ENCODE measurements around the gene ITGA2. TPM values are rescaled to one million over a fixed set of nuclear protein-coding genes. Genes with fewer than 3 reads are reported as not detected.

ITGA2 gene
- total and polyA plus RNA-seq, 2 of the 8 experiments (the other 6 are each of a cell fraction or from before 2014, with no cell fraction given) = 1.4 to 7.7 TPM

GRCh38 chr5:53001541-53001940 is 12.4 kb downstream of the ITGA2 start:
- CTCF ChIA-PET (ENCODE audit: partially characterized antibody) = no interaction called here
- TF ChIP-seq EP300 (IDR thresholded peaks at IDR 0.05; ENCODE audit: borderline replicate concordance in 1 of 2, low read depth in 2 of 2, low read length in 2 of 2) (no peak), KDM1A (IDR thresholded peaks at IDR 0.05; ENCODE audit: borderline replicate concordance, low read length) (no peak), ATF3 (IDR thresholded peaks at IDR 0.05; ENCODE audit: insufficient read depth, low read depth, low read length) (no peak), SIN3A (conservative IDR thresholded peaks at IDR 0.05 in 1 of 2, IDR thresholded peaks at IDR 0.05 in 1 of 2; ENCODE audit: low read depth in 1 of 2, low read length in 2 of 2) (no peak), RNF2 (IDR thresholded peaks at IDR 0.05; ENCODE audit: borderline replicate concordance, low read depth, low read length, missing control alignments, poor library complexity, severe bottlenecking) (no peak), EZH2 (IDR thresholded peaks at IDR 0.05; ENCODE audit: low read depth, low read length, severe bottlenecking) (no peak), CREB1 (IDR thresholded peaks at IDR 0.05) (no peak), SP2 (IDR thresholded peaks at IDR 0.05; ENCODE audit: low read length) (no peak), RFX5 (IDR thresholded peaks at IDR 0.05; ENCODE audit: borderline replicate concordance, low read depth, low read length) (no peak), BCL11A (IDR thresholded peaks at IDR 0.05; ENCODE audit: low read depth in 2 of 2, low read length in 2 of 2) (no peak), TAF1 (IDR thresholded peaks at IDR 0.05; ENCODE audit: low read depth, low read length) (no peak), GTF2F1 (IDR thresholded peaks at IDR 0.05; ENCODE audit: borderline replicate concordance, low read depth, low read length) (no peak), JUN (IDR thresholded peaks at IDR 0.05; ENCODE audit: low read depth, low read length) (no peak)

More at GRCh38 chr5:53001541-53001940, 12.4 kb downstream of the ITGA2 start:
- POLR2A ChIA-PET (ENCODE audit: partially characterized antibody) = no interaction called here
- DNase-seq (ENCODE audit: low read depth in 1 of 2, low spot score in 2 of 2) = no peak
- no peaks in the 10 kb centered on the region for H3K4me1 ChIP-seq (replicated peaks in 1 of 4; ENCODE audit: control insufficient read depth in 3 of 4, insufficient read depth in 4 of 4, low read length in 3 of 4)
- H4K20me1 ChIP-seq (replicated peaks in 1 of 2; ENCODE audit: control insufficient read depth in 1 of 2, insufficient read depth in 2 of 2, low read length in 2 of 2) = no peaks in the 10 kb centered on the region
- no peak overlapping the region for H2BK15ac ChIP-seq (ENCODE audit: low read length)
- no peaks in the 10 kb centered on the region for H3K79me2 ChIP-seq (ENCODE audit: control insufficient read depth in 1 of 2, insufficient read depth in 2 of 2, low read length in 2 of 2)
- H2AFZ ChIP-seq (ENCODE audit: low read length) = no peak overlapping the region
- H3K27ac ChIP-seq (ENCODE audit: low read depth, low read length) = no peak overlapping the region
- H2BK5ac ChIP-seq (ENCODE audit: low read depth, low read length) = no peak overlapping the region
- H3K79me1 ChIP-seq (ENCODE audit: low read depth, low read length) = no peaks in the 10 kb centered on the region
- no peak overlapping the region for H3K4ac ChIP-seq (replicated peaks; ENCODE audit: insufficient read length, low read depth, low read length)
- H3K9me3 ChIP-seq (ENCODE audit: insufficient read depth in 2 of 2, low read depth in 1 of 2, low read length in 1 of 2) = no peaks in the 10 kb centered on the region
- H3K9ac ChIP-seq (replicated peaks in 1 of 4; ENCODE audit: extremely low read depth in 1 of 4, low read depth in 3 of 4, low read length in 3 of 4) = no peak overlapping the region
- H2AK5ac ChIP-seq (ENCODE audit: low read depth, low read length) = no peak overlapping the region
- H4K8ac ChIP-seq (ENCODE audit: extremely low read depth, insufficient read depth, low read length) = no peak overlapping the region
- H2BK12ac ChIP-seq (ENCODE audit: low read depth, low read length) = no peak overlapping the region
- H2BK20ac ChIP-seq (ENCODE audit: low read length) = no peak overlapping the region
- no peak overlapping the region for H3K23ac ChIP-seq (ENCODE audit: insufficient read length)
- no peak overlapping the region for H4K91ac ChIP-seq (replicated peaks; ENCODE audit: insufficient read length, low read length)
- no peak overlapping the region for H3K18ac ChIP-seq (ENCODE audit: extremely low read depth, low read length)
- peaks cover 0 to 2% (median 0%) of the 10 kb centered on the region in 4 experiments; a peak in 1 of 7 replicates for H3K27me3 ChIP-seq (replicated peaks in 1 of 4; ENCODE audit: control insufficient read depth in 3 of 4, extremely low read depth in 1 of 4, insufficient read depth in 3 of 4, low read length in 3 of 4)
- FAIRE-seq = no peak
- H3K56ac ChIP-seq (replicated peaks; ENCODE audit: insufficient read length, low read depth, low read length) = no peak overlapping the region
- H2BK120ac ChIP-seq (replicated peaks; ENCODE audit: low read depth, low read length) = no peak overlapping the region
- no peaks in the 10 kb centered on the region for H3K23me2 ChIP-seq (ENCODE audit: low read depth, low read length)
- no peak overlapping the region for H4K5ac ChIP-seq (ENCODE audit: insufficient read length, low read depth, low read length)
- H3K4me3 ChIP-seq (ENCODE audit: extremely low read depth in 1 of 4, insufficient read depth in 2 of 4, low read depth in 3 of 4, low read length in 4 of 4) = no peak overlapping the region
- H3K36me3 ChIP-seq (ENCODE audit: control insufficient read depth in 2 of 4, insufficient read depth in 4 of 4, low read length in 3 of 4) = no peaks in the 10 kb centered on the region
- WGBS, 2 experiments (ENCODE audit: extremely low coverage in 1 of 2, insufficient coverage in 1 of 2, insufficient read length in 1 of 2, insufficient replicate concordance in 2 of 2, low coverage in 1 of 2, low lambda C conversion rate in 2 of 2, missing lambda C conversion rate in 1 of 2) = 91% methylated on average over 4 of the region's 4 CpGs; no CpG with 5 or more reads in 1 of the 2 experiments
- H3K14ac ChIP-seq (ENCODE audit: insufficient read length) = no peak overlapping the region
- H3K4me2 ChIP-seq (ENCODE audit: insufficient read depth in 1 of 2, low read depth in 2 of 2, low read length in 2 of 2) = no peak overlapping the region

Measured in H1 (cell line).